Measurements from ENCODE around the gene MREG. TPM values are rescaled to one million over a fixed set of nuclear protein-coding genes. Genes with fewer than 3 reads are reported as not detected.

MREG gene
- total RNA-seq, 1 donor from 2014 or later: 19.1 TPM

- H3K9me3 Mint-ChIP-seq: peaks cover 7% of the 10 kb centered on the region
- no peak overlapping the region for H3K27ac ChIP-seq
- H3K4me3 ChIP-seq: no peak overlapping the region
- no peaks in the 10 kb centered on the region for H4K20me1 ChIP-seq (ENCODE audit: low read depth)
- H2AFZ ChIP-seq (replicated peaks): no peak overlapping the region
- H3K9ac ChIP-seq: no peak overlapping the region
- no peaks in the 10 kb centered on the region for H3K4me1 Mint-ChIP-seq
- peaks cover 3% of the 10 kb centered on the region for H3K27me3 Mint-ChIP-seq (ENCODE audit: insufficient read depth, low read depth)
- no peak overlapping the region for H3K4me3 Mint-ChIP-seq
- no peak for TF ChIP-seq EZH2 (IDR thresholded peaks at IDR 0.05)
- TF ChIP-seq CTCF (IDR thresholded peaks at IDR 0.05): no peak
- TF ChIP-seq EZH2phosphoT487 (IDR thresholded peaks at IDR 0.05): no peak
- H3K9me3 ChIP-seq (ENCODE audit: low read depth): no peaks in the 10 kb centered on the region
- no peak overlapping the region for H3K4me2 ChIP-seq
- H3F3A ChIP-seq (ENCODE audit: low read depth): no peaks in the 10 kb centered on the region
- DNase-seq (ENCODE audit: low spot score): no peak
- H3K4me1 ChIP-seq: no peaks in the 10 kb centered on the region
- H3K36me3 Mint-ChIP-seq: no peaks in the 10 kb centered on the region
- no peak overlapping the region for H3K27ac Mint-ChIP-seq
- no peaks in the 10 kb centered on the region for H3K27me3 ChIP-seq
- no peaks in the 10 kb centered on the region for H3K79me2 ChIP-seq (ENCODE audit: low read depth)
- no peaks in the 10 kb centered on the region for H3K36me3 ChIP-seq
These were observed 111.6 kb downstream of the MREG start for GRCh38 chr2:215901796-215902195.

- Mint-ChIP-seq H3K27me3 (ENCODE audit: insufficient read depth, low read depth) (peaks cover 3% of the 10 kb centered on the region), H3K36me3 (no peaks in the 10 kb centered on the region), H3K4me3 (no peak overlapping the region), H3K27ac (no peak overlapping the region), H3K9me3 (peaks cover 10% of the 10 kb centered on the region), H3K4me1 (no peaks in the 10 kb centered on the region)
- Histone ChIP-seq H2AFZ (replicated peaks) (peak overlapping the region; percentile 33), H3K27me3 (no peaks in the 10 kb centered on the region), H3K4me3 (no peak overlapping the region), H3K36me3 (no peaks in the 10 kb centered on the region), H3K9ac (no peak overlapping the region), H3K4me2 (no peak overlapping the region), H3K4me1 (no peaks in the 10 kb centered on the region), H3F3A (ENCODE audit: low read depth) (no peaks in the 10 kb centered on the region), H3K27ac (no peak overlapping the region), H4K20me1 (ENCODE audit: low read depth) (no peaks in the 10 kb centered on the region), H3K79me2 (ENCODE audit: low read depth) (no peaks in the 10 kb centered on the region), H3K9me3 (ENCODE audit: low read depth) (no peaks in the 10 kb centered on the region)
- DNase-seq (ENCODE audit: low spot score): no peak
- TF ChIP-seq EZH2phosphoT487 (IDR thresholded peaks at IDR 0.05) (no peak), CTCF (IDR thresholded peaks at IDR 0.05) (no peak)
These were observed 112.5 kb downstream of the MREG start for GRCh38 chr2:215900843-215901242.

- H3K4me3 ChIP-seq: no peak overlapping the region
- no peak overlapping the region for H2AFZ ChIP-seq (replicated peaks)
- Mint-ChIP-seq H3K36me3 (no peaks in the 10 kb centered on the region), H3K4me3 (no peak overlapping the region), H3K9me3 (peaks cover 10% of the 10 kb centered on the region), H3K27me3 (ENCODE audit: insufficient read depth, low read depth) (peaks cover 4% of the 10 kb centered on the region), H3K4me1 (no peaks in the 10 kb centered on the region), H3K27ac (no peak overlapping the region)
- DNase-seq (ENCODE audit: low spot score): no peak
- H3K27ac ChIP-seq: no peak overlapping the region
- no peaks in the 10 kb centered on the region for H4K20me1 ChIP-seq (ENCODE audit: low read depth)
- TF ChIP-seq CTCF (IDR thresholded peaks at IDR 0.05) (no peak), EZH2 (IDR thresholded peaks at IDR 0.05) (no peak), EZH2phosphoT487 (IDR thresholded peaks at IDR 0.05) (no peak)
- H3K27me3 ChIP-seq: no peaks in the 10 kb centered on the region
- H3F3A ChIP-seq (ENCODE audit: low read depth): no peaks in the 10 kb centered on the region
- no peak overlapping the region for H3K9ac ChIP-seq
- H3K9me3 ChIP-seq (ENCODE audit: low read depth): no peaks in the 10 kb centered on the region
- no peaks in the 10 kb centered on the region for H3K36me3 ChIP-seq
- H3K4me2 ChIP-seq: no peak overlapping the region
- no peaks in the 10 kb centered on the region for H3K4me1 ChIP-seq
- H3K79me2 ChIP-seq (ENCODE audit: low read depth): no peaks in the 10 kb centered on the region
These were observed 113.1 kb downstream of the MREG start for GRCh38 chr2:215900203-215900611.

All from neural progenitor cell (in vitro differentiated cells).